Measurements from ENCODE around the gene CENPF.
A peak's percentile ranks its signal among the peaks of the same experiment; 100 is the strongest.
"Not testable (repeated sequence)": the region's sequence is repeated elsewhere in the genome, so short reads cannot be mapped to it uniquely, and the experiment has no call there.

CENPF gene

GRCh38 chr1:214602764-214603657 is at the start of gene CENPF:
CENPF (plus strand) TSS chr1:214603195; CDS start chr1:214613755, 10,560 bp downstream.
- peak; percentile 92 for DNase-seq

- DNase-seq = no peak
These were observed 44.9 kb upstream of the CENPF start for GRCh38 chr1:214557952-214558735.

- DNase-seq = no peak
These were observed 39.1 kb upstream of the CENPF start for GRCh38 chr1:214563881-214564280.

GRCh38 chr1:214565310-214565709 is 37.7 kb upstream of the CENPF start:
- no peak for DNase-seq

- no peak for DNase-seq
These were observed 36.6 kb upstream of the CENPF start for GRCh38 chr1:214566158-214567104.

- no peak for DNase-seq
These were observed 35.5 kb upstream of the CENPF start for GRCh38 chr1:214567481-214567980.

GRCh38 chr1:214568328-214568727 is 34.7 kb upstream of the CENPF start:
- DNase-seq = no peak

GRCh38 chr1:214569357-214570004 is 33.5 kb upstream of the CENPF start:
- DNase-seq = no peak

- no peak for DNase-seq
These were observed 32.6 kb upstream of the CENPF start for GRCh38 chr1:214570442-214570841.

- DNase-seq = no peak
These were observed 31.7 kb upstream of the CENPF start for GRCh38 chr1:214571281-214571680.

- DNase-seq = no peak
These were observed 29.3 kb upstream of the CENPF start for GRCh38 chr1:214573386-214574318.

- DNase-seq = no peak
These were observed 28.2 kb upstream of the CENPF start for GRCh38 chr1:214574598-214575411.

- not testable (repeated sequence) for DNase-seq
These were observed 26.9 kb upstream of the CENPF start for GRCh38 chr1:214576120-214576519.

- DNase-seq = no peak
These were observed 23.8 kb upstream of the CENPF start for GRCh38 chr1:214579183-214579582.

- DNase-seq = no peak
These were observed 21.2 kb upstream of the CENPF start for GRCh38 chr1:214581785-214582184.

GRCh38 chr1:214582289-214582891 is 20.6 kb upstream of the CENPF start:
- DNase-seq = no peak

- DNase-seq = no peak
These were observed 19.9 kb upstream of the CENPF start for GRCh38 chr1:214583113-214583512.

- no peak for DNase-seq
These were observed 19.0 kb upstream of the CENPF start for GRCh38 chr1:214583824-214584554.
